GM18520 (cell line): ENCODE results near the gene CCL16.

Experiments used
- ATAC-seq: cut with Tn5 transposase; IDR thresholded peaks from one replicate; pipeline ENCODE4 v1.9.1; 2021; ENCODE audit not compliant: unreplicated experiment

The CCL16 gene

DNA sequence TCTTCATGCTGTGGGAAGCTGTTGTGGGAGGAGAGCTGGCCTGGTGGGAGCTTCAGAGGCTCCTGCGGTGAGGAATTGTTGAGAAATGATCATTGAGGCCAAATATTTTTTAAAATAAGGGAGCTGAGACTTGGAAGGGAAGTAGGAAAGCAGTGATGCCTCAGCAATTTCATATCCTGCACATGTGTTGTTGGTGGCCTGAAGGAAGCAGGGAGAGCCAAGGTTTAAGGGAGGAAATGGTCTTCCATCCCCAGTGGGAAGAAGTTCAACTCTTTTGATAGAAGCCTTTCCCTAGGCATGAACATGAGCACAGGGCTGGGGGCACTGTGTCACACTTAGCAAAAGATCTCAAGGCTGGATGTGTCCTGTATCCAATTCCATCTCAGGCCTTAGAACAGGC is 5.3 kb upstream of the CCL16 start, which contains the start of gene CCL14:
Gene CCL14 (minus strand): TSS at position 87 of the 400 bp plus-strand sequence. CDS start 80 bp downstream, at position 7.
- no peak for ATAC-seq

- ATAC-seq = no peak
These were observed 2.8 kb upstream of the CCL16 start for GRCh38 chr17:35984140-35984539.

DNA sequence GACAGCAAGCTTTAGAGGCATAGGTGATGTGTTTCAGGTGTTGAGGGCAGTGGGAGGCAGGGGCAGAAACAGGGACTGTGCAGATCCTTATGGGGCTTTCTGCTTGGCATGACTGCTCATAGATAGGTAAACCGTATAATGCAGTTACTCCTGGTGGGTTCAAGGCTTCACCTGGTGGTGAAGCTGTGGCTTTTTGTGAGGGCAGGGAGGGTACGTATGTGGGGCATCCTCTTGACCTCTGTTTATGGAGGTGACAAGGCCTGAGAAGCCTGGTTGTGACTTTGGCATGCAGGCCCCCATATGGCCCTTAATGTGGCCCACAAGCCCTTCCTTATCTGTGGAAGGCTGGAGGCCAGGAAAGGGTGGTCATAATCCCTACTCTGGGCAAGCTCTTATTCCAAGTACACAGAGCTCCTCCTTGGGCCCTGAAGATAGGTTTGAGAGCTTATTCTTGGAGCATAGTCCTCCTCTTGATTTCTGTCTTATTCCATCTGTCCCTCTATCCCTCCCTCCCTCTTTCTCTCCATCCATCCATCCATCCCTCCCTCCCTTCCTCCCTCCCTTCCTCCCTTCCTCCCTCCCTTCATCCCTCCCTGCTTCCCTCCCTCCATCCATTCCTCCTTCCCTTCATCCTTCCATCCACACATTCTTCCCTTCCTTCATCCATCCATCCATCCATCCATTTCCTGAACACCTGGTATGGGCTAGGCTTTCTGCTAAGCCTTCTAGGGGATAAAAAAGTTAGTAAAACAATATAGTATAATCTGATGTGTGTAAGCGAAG is 1.3 kb upstream of the CCL16 start:
- no peak for ATAC-seq

DNA sequence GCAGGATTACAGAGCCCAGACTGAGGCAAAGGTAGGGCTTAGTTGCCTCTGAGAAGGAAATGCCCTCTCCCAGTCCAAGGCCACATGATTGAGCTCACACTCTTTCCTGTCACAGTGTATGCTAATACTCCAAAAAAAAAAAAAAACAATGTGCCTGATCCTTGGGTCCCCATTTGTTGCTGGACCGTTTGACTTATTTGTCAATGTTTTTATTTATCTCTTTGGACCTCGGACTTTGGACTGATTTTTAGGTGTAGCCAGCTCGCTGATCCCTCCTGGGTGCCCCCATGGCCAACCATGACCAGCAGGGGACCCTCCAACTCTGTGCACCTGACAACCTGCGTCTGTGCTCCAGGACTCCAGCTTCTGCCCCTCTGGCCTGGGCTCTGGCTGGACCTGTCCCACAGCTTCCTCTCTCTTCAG is 622 bp upstream of the CCL16 start:
- no peak for ATAC-seq

- no peak for ATAC-seq
These were observed 3.0 kb downstream of the CCL16 start for GRCh38 chr17:35978346-35978745.

DNA sequence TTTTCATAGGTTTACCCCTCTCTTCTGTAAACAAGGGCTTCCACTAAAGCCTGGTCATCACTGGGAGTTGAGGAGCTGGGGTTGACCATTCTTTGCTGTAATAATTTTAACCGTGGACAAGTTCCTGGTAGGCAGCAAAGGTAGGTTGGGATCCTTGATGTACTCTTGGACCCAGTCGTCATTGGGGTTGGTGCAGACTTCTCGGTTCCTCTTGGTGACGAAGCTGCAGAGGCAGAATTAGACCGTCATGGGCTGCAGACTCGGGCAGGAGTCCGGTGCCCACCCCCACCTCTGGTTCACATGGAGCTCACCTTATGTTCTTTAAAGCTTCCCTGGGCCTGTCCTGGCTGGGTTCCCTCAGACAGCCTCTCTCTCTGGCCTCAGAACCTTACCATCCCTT is 3.8 kb downstream of the CCL16 start:
- no peak for ATAC-seq

DNA sequence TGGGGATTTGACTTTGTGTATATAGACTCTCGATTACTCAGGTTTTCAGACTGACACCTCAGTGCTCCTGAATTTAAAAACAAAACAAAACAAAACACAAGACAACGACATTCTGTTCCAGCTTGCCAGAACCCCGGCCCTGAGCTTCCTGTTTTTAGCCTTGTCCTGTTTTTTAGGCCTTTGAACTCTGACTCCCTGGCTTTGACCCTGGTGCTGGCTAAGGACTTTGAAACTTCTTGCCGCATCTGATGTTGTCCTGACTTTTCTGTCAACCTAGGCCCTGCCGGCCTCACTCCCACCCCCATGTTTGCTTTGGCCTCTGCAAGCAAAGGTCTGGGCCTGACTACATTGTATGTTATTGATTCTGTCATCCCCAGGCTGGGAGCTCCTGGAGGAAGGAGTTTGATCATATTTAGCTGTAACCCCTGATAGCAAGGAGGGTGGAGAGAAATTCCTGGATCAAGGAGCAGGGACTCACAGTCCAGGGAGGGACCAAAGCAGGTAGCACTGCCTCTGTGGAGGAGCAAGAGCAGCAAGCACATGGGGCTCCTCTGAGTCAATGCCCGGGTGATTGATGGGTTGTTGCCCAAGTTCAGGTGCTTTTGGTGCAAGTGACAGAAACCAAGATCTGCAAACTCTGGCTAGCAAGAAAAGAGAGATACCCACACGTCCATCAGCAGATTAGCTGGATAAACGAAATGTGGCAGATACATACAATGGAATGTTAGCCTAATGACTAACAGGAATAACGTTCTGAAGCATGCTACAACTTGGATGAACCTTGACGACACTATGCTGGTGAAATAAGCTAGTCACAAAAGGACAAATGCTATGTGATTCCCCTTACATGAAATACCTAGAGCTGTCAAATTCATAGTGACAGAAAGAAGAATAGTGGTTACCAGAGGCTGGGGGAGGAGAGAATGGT is 7.7 kb downstream of the CCL16 start:
- ATAC-seq = no peak

DNA sequence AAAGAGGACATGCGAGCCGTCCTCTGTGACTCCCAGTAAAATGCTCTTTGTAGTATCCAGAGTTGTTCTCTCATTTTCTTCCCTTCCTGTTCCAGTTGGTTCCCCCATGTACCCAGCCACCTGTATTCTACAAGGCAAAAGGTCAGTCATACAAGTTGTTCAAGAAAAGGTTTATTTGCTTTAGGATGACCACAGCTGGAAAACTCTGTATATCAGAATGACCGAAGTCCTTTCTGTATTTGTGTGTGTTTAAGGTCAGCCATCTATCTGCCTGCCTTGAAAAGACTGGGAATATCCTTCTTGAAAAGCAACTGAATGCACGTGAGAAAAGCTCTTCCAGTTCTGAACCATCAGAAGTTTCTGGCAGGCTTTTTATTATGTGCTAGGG is 8.4 kb downstream of the CCL16 start:
- ATAC-seq = no peak

- no peak for ATAC-seq
These were observed 8.8 kb downstream of the CCL16 start for GRCh38 chr17:35972535-35972934.

DNA sequence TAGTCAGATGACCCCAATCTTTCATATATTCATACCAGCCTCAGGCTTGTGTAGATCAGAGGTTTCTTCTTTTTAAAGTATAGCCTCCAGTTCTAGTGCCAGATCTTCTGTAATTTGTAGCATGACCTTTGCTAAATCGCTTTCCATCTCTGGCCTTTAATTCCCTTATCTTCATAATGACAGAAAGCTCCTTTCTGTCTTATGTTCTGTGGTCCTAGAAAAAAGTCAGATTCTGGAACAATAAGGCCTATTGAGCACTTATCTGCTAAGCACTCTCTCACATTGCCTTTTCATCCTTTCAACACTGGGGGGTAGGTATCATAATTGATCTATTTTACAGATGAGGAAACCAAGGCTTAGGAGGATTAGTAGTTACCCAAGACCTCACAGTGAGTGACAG is 9.2 kb downstream of the CCL16 start:
- no peak for ATAC-seq

DNA sequence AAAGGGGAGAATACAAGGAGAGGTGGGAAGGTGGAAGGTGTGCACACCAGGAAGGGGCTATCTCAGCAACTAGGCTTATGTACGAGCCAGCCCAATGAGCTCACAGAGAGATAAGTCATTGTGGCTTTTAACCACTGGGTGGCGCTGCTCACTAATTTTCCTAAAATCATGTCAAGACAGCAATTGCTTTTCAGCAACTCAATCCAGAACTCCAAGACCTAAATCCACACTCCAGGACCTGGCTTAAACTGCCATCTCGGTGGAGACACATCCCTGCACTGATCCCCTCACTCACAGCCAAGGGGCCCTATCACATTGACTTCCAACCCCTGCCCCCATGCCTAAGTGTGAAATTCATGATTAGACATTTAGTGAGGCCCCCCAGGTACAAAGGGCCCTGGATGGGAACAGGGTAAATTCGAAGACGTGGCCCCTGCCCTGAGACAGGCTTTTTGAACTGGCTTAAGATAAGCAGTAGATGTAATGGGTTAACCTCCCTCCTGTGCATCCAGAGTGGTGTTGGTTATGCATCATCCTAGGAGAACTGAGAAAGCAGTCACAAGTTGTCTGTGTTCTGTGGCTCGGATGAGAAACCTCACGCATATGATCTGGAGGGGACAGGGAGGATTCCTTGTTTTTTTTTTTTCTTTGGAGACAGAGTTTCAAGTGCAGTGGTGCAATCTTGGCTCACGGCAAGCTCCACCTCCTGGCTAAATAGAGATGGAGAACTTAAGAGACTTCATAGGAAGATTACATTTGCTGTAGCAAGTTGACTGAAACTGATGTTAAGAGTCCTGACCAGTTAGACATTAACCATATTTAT is 11.5 kb downstream of the CCL16 start:
- no peak for ATAC-seq

- ATAC-seq = no peak
These were observed 12.7 kb downstream of the CCL16 start for GRCh38 chr17:35968520-35969054.

- no peak for ATAC-seq
These were observed 16.0 kb downstream of the CCL16 start for GRCh38 chr17:35965272-35965671.

DNA sequence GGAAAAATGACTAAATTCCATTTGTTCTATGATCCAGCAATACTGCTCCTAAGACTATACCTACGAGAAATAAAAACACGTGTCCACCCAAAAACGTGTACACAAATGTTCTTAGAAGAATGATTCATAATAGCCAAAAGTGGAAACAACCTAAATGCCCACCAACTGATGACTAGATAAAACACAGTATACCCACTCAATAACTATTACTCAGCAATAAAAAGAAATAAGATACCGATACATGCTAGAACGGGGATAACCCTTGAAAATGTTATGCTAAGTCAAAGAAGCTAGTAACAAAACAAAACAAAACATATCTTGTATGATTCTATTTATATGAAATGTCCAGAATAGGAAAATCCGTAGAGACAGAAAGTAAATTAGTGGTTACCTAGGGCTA is 17.6 kb downstream of the CCL16 start:
- ATAC-seq = no peak

- no peak for ATAC-seq
These were observed 27.6 kb downstream of the CCL16 start for GRCh38 chr17:35953720-35954119.

DNA sequence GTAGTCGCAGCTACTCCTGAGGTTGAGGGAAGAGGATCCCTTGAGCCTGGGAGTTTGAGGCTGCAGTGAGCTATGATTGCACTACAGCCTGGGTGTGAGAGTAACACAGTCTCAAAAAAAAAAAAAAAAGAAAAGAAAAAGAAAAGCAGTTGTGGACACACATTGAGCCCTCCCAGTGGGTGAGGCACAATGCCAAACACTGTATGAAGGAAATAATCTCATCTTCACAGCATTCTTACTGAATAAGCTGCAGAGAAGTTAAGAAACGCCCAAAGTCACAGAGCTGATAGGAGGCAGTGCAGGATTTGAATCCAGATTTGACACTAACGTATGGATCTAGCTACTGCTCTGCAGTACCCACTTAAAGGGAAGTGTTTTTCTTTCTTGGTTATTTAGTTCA is 31.9 kb downstream of the CCL16 start:
- no peak for ATAC-seq

DNA sequence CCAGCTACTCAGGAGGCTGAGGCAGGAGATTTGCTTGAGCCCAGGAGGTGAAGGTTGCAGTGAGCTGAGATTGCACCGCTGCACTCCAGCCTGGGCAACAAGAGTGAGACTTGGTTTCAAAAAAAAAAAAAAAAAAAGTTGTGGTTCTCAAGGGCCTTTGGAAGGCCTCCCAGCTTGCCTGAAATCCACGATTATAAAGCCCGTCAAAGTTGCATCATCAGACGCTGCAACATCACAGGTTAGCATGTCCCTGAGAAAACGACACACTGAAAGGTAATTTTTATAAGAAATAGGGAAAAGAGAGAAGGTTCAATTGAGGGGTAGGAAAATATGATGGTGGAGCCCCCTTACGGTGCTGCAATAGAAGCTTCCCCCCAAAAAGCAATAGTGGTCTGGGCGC is 33.2 kb downstream of the CCL16 start:
- no peak for ATAC-seq

DNA sequence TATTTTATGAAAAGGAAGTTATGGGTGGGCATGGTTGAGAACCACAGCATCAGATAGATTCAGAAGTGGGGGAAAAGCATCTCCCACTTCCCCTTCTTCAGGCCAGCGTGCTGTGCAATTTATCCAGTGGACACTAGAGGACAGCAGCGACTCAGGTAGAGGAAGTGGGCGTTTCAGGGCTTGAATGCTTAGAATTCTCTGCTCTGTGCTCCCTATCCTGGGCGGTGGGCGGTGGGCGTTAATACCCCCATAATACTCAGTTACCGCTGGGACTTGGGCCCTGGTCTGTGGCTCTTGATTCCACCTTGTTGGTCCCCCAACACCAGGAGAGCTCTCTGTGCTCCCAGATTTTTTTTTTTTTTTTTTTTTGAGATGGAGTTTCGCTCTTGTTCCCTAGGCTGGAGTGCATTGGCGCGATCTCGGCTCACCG is 34.1 kb downstream of the CCL16 start:
- ATAC-seq = no peak

DNA sequence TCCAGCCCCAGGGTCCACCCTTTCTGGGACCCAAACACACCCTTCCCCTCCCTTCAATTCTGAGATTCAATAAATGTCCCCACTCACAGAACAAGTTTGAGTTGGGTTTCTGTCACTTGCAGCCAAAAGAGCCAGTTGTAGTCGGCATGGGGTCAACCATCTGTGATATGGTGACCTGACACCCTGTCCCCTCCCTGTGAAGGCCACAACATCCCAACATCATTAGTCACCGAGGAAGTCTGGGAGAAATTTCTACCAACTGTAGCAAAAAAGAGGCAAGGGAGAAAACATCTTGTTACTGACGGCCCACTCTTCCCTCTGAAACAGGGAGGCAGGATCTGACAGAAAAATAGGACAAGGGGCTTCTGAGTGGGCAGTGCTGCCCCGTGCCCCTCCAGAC is 37.1 kb downstream of the CCL16 start:
- no peak for ATAC-seq

DNA sequence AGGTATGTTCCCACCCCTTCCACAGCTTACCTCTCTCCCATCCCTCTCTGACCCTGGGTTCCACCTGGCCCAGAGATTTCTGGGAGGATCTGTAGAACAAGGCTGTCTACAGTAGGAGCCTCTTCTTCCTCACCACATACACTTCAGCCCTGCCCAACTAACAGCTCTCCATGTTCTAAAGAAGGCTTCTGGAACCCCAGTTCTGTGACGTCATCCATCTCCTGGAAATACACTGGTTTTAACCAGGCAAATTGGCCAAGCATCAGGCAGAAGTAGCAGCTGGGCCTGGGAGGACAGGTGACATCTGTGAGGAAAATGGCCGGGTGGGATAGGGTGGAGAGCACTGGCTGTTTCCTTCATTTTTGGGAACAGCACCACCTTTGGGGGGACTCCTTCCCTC is 37.8 kb downstream of the CCL16 start, which contains the start of gene LYZL6:
Gene LYZL6 (minus strand): TSS at position 177 of the 400 bp plus-strand sequence. CDS start 4,357 bp downstream, outside the sequence.
- ATAC-seq = no peak
